Cardiac fibroblast (primary cell): ENCODE measurements around the gene CYP2U1.
A peak's percentile ranks its signal among the peaks of the same experiment; 100 is the strongest.

Source experiments
- DNase-seq, 2 donors: peaks; one replicate each; pipeline versions ENCODE4 v3.0.0 to v3.0.0-alpha.2; 2010; ENCODE audit warnings: low read depth in 2 of 2
- H3K4me3 ChIP-seq, 2 donors: replicated peaks in 1 of 2; 1 replicate in 1 of 2; 2 replicates in 1 of 2; pipeline ENCODE4 v1.5.1; 2011; ENCODE audit warnings: low read depth in 2 of 2, low read length in 2 of 2, mild to moderate bottlenecking in 2 of 2, moderate library complexity in 1 of 2
- CTCF ChIP-seq: IDR thresholded peaks from one replicate; pipeline ENCODE4 v1.5.1; 2011; ENCODE audit warnings: low read depth, mild to moderate bottlenecking, low read length, inconsistent platforms

The CYP2U1 gene

DNA sequence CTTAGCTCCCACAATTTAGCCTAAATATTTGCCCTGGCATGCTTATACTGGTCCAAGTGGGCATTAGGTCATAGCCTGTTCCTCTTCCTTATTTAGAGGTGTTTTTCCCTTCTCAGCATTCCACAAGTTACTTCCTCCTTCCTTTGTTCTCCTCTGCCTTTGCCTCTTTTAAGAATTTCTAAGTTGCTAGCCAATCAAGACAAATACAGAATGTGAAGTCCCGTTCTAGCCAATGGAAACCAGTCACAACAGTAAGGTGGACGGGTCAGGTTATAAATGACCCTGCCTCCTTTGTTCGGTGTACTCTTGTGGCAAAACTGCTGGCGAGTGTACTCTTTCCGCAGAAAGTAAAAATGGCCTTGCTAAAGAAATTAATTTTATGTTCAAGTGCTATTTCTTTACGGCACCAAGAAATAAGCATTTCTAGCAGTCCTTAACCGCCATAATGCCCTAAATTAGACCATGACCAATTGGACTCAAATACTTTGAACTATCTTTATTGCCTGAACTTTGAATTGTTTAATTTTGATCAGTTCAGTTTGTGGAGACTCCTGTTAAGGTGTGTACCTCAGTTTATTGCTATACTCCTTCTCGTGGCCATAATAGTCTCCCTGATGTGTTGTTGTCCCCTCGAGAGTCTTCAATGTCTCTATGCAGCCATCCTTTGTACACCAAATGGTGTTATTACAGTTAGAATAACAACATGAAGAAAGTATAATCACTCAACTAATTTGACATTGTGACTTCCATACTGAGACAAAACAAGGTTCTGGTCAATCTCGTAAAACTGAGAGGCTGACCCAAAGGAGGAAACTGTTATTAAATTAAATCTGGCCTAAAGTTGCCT is 56.8 kb downstream of the CYP2U1 start:
- TF ChIP-seq CTCF = no peak
- no peak overlapping the region for H3K4me3 ChIP-seq
- DNase-seq = no peak

DNA sequence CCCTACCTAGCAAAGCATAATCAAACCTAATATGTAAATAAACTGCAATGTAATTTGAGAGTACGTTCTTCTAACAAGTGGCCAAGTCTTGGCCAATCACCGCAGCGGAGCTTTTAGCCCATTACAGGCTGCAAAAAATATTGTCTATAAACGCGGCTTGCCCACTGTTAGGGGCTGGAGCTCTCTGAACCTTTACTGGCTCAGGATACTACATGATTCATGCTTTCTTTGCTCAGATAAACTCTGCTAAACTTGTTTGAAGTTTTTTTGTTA is 57.4 kb downstream of the CYP2U1 start:
- TF ChIP-seq CTCF = no peak
- no peak overlapping the region for H3K4me3 ChIP-seq
- no peak for DNase-seq

DNA sequence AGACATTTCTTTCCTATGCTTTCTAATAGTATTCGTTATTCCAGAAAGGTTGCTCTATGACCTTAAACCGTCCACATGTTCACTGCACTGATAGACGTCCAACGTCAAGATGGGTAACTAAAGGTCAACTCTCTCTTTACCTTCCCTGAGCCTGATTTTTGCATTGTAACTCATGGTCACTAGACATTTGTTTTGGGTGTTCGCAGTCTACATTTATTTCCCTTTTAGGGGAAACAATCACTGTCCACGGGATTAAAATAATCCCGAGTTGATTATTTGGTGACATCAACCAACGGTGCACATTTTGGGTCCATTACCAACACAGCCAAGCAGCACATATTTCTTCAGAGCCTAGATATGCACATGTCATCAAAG is 57.8 kb downstream of the CYP2U1 start:
- no peak for DNase-seq
- no peak for TF ChIP-seq CTCF
- H3K4me3 ChIP-seq = peak overlapping the region; percentile 41 to 87

DNA sequence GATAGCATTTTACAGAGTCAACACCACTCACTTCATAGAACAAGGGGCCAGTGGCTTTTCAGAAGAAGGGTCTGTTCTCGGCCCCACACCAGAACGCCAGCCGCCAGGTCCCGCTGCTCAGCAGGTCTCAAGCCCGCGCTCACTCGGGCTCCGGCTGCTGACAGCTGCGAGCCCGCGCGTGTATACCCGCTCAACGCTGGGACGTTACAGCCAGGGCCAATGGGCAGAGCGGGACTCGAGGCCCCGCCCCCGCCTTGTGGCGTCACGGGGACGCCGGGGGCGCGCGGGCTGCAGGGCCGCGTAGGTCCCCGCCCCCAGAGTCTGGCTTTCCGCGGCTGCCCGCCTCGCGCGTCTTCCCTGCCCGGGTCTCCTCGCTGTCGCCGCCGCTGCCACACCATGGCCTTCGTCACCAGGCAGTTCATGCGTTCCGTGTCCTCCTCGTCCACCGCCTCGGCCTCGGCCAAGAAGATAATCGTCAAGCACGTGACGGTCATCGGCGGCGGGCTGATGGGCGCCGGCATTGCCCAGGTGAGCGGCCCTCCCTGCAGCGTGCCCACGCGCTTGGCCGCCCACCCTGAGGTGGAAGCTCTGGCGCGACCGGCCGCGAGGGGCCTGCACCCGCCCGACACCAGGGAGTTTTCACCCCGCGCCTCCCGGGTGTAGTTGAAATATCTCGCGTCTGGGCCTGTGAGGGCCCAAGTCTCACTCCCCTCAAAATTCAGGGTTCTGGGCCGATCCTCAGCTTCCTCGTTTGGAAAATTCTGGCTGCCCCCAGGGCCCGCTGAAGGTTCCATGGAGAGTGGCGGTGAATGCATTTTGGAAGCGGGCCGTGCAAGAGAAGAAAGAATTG is 58.4 kb downstream of the CYP2U1 start, which contains the start of gene HADH:
HADH (plus strand) TSS at position 353 of the 850 bp plus-strand sequence; CDS start at position 397, 44 bp downstream.
- H3K4me3 ChIP-seq = peak within 1 kb of the TSS; percentile 82 to 87
- peak; percentile 87 to 92 for DNase-seq

DNA sequence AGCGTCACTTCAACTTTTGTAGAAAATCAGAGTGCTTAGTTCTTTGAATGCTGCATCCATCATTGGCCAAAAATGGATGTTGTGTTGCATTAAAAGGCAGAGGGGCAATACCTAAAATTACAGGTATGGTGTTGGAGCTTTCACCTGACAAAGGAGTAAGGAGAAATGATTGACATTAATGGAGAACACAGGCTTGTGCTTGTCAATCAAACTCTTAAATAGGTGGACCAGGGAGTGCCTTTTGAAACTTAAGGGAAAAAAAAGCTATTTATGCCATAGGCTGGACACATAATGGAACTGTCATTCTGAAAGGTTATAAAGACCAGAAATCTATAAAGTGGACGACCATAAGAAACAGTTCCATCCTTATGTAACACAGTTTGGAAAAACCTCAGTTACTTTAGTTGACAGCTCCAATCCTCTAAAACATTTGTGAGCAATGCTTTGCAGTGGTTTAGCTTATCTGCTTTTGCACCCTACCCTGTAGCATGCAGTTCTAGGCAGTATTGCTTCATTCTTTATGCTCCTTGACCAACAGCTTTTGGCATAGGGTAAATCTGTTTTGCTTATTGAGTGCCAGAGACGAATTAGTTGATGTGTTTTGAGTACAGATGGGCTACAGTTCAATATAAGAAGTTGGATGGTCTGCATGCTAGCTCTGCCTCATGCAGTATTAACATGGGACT is 60.7 kb downstream of the CYP2U1 start:
- no peak for TF ChIP-seq CTCF
- DNase-seq = peak; percentile 19 to 81
- H3K4me3 ChIP-seq = no peak overlapping the region

More for the DNA sequence above, 58.4 kb downstream of the CYP2U1 start, which contains the start of gene HADH:
- no peak for TF ChIP-seq CTCF

GRCh38 chr4:107993969-107994368 is 62.6 kb downstream of the CYP2U1 start:
- H3K4me3 ChIP-seq = no peak overlapping the region
- no peak for TF ChIP-seq CTCF
- DNase-seq = no peak
